ENCODE data around the gene HENMT1. TPM values are rescaled to one million over a fixed set of nuclear protein-coding genes. Genes with fewer than 3 reads are reported as not detected.

Gene HENMT1
- total RNA-seq, 1 donor from 2014 or later, result 6.9 TPM

DNA sequence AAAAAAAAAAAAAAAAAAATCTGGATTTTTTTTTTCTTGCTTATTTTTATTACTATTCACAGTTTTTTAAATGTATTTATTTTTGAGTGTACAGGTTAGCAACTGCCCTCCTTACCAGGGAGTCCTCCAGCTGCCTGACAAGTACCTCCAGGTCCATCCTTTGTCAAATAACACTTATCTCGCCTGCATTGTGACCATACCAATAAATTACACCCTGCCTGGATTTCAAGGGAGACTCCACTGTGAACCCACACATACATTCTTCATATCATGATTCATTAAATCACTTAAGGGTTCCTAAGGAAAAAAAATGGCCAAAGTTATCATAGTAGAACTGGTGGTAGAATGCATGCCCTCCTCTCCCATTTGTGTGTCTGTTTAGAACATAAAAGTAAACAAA is 62.6 kb downstream of the HENMT1 start:
- Mint-ChIP-seq H3K9me3 (no peaks in the 10 kb centered on the region), H3K27me3 (no peaks in the 10 kb centered on the region), H3K4me1 (ENCODE audit: unreplicated experiment) (peaks cover 8% of the 10 kb centered on the region), H3K27ac (no peak overlapping the region), H3K36me3 (no peaks in the 10 kb centered on the region), H3K4me3 (no peak overlapping the region)
- TF ChIP-seq, protein P1, sequence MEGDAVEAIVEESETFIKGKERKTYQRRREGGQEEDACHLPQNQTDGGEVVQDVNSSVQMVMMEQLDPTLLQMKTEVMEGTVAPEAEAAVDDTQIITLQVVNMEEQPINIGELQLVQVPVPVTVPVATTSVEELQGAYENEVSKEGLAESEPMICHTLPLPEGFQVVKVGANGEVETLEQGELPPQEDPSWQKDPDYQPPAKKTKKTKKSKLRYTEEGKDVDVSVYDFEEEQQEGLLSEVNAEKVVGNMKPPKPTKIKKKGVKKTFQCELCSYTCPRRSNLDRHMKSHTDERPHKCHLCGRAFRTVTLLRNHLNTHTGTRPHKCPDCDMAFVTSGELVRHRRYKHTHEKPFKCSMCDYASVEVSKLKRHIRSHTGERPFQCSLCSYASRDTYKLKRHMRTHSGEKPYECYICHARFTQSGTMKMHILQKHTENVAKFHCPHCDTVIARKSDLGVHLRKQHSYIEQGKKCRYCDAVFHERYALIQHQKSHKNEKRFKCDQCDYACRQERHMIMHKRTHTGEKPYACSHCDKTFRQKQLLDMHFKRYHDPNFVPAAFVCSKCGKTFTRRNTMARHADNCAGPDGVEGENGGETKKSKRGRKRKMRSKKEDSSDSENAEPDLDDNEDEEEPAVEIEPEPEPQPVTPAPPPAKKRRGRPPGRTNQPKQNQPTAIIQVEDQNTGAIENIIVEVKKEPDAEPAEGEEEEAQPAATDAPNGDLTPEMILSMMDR (conservative IDR thresholded peaks at IDR 0.05), result no peak
- no peak for DNase-seq (ENCODE audit: extremely low spot score, unreplicated experiment)

Other genes starting within 250 kb of the HENMT1 start
- gene NBPF6, start 210.8 kb downstream of the HENMT1 start, total RNA-seq (ENCODE audit: low replicate concordance), result not detected in 2 replicates
- 8.9 and 11.2 TPM in 2 replicates for gene EEIG2, start 101.0 kb downstream of the HENMT1 start, total RNA-seq (ENCODE audit: low replicate concordance)
- 37.3 and 45.6 TPM in 2 replicates for gene PRPF38B, start 31.2 kb upstream of the HENMT1 start, total RNA-seq (ENCODE audit: low replicate concordance)
- not detected in 2 replicates for gene FNDC7, start 51.8 kb upstream of the HENMT1 start, total RNA-seq (ENCODE audit: low replicate concordance)
- gene STXBP3, start 85.6 kb upstream of the HENMT1 start, total RNA-seq (ENCODE audit: low replicate concordance), result 40.5 and 48.4 TPM in 2 replicates
- 0.92 TPM in 1 of 2 replicates, not detected in the other for gene AKNAD1, start 196.0 kb upstream of the HENMT1 start, total RNA-seq (ENCODE audit: low replicate concordance)
- gene GPSM2, start 215.9 kb upstream of the HENMT1 start, total RNA-seq (ENCODE audit: low replicate concordance), result 21.8 and 27.9 TPM in 2 replicates

Measured in type B pancreatic cell (in vitro differentiated cells).